ENCODE results near the gene ADPRH. TPM values are rescaled to one million over a fixed set of nuclear protein-coding genes. Genes with fewer than 3 reads are reported as not detected.

The ADPRH gene
- total RNA-seq, 1 experiment from 2014 or later: 3.6 TPM

- TF ChIP-seq SOX15 (CRISPR knock-in tag; IDR thresholded peaks at IDR 0.05) (no peak), FOXK1 (CRISPR knock-in tag; IDR thresholded peaks at IDR 0.05) (no peak), STAT6 (CRISPR knock-in tag; conservative IDR thresholded peaks at IDR 0.05; ENCODE audit: low read depth) (no peak)
Measured at GRCh38 chr3:119589102-119589773, 9.9 kb downstream of the ADPRH start (continued).

GRCh38 chr3:119590706-119591105 lies 11.4 kb downstream of the ADPRH start:
- Mint-ChIP-seq H3K27ac (no peak overlapping the region), H3K4me1 (peaks cover 15% of the 10 kb centered on the region), H3K36me3 (no peaks in the 10 kb centered on the region), H3K4me3 (no peak overlapping the region), H3K9me3 (peaks cover 4% of the 10 kb centered on the region; the same call in 1 of the 2 replicates), H3K27me3 (ENCODE audit: low read depth) (peaks cover 4% of the 10 kb centered on the region)
- DNase-seq (ENCODE audit: low spot score) (no peak), ATAC-seq (no peak)
- ChIA-PET CTCF (interaction anchor here (1.4 kb wide), 1 partner anchor 10 kb away, joined by 6 read pairs; no protein-coding TSS in a partner anchor), POLR2A (no interaction called here)
- TF ChIP-seq CTCF (IDR thresholded peaks at IDR 0.05): no peak
- TF ChIP-seq STAT6 (CRISPR knock-in tag; conservative IDR thresholded peaks at IDR 0.05; ENCODE audit: low read depth): no peak
- TF ChIP-seq MLX (CRISPR knock-in tag; IDR thresholded peaks at IDR 0.05): no peak
- TF ChIP-seq ARID4B (CRISPR knock-in tag; IDR thresholded peaks at IDR 0.05; ENCODE audit: borderline replicate concordance): no peak
- no peak for TF ChIP-seq RELA (CRISPR knock-in tag; IDR thresholded peaks at IDR 0.05; ENCODE audit: borderline replicate concordance)

GRCh38 chr3:119592861-119593260 lies 13.6 kb downstream of the ADPRH start:
- DNase-seq (ENCODE audit: low spot score) (no peak), ATAC-seq (no peak)
- H3K27me3 Mint-ChIP-seq (ENCODE audit: low read depth): peaks cover 4% of the 10 kb centered on the region
- POLR2A ChIA-PET: no interaction called here
- H3K9me3 Mint-ChIP-seq: peaks cover 4% of the 10 kb centered on the region; the same call in 1 of the 2 replicates
- H3K4me1 Mint-ChIP-seq: peaks cover 15% of the 10 kb centered on the region
- no peak overlapping the region for H3K27ac Mint-ChIP-seq
- CTCF ChIA-PET: no interaction called here
- H3K36me3 Mint-ChIP-seq: no peaks in the 10 kb centered on the region
- no peak overlapping the region for H3K4me3 Mint-ChIP-seq
- TF ChIP-seq ATF1 (CRISPR knock-in tag; IDR thresholded peaks at IDR 0.05): no peak
- no peak for TF ChIP-seq ZNF512 (CRISPR knock-in tag; IDR thresholded peaks at IDR 0.05; ENCODE audit: borderline replicate concordance)
- TF ChIP-seq TCF7 (CRISPR knock-in tag; IDR thresholded peaks at IDR 0.05; ENCODE audit: low read depth): no peak
- TF ChIP-seq MXD4 (CRISPR knock-in tag; IDR thresholded peaks at IDR 0.05; ENCODE audit: borderline replicate concordance): no peak
- TF ChIP-seq FOXP1 (CRISPR knock-in tag; IDR thresholded peaks at IDR 0.05; ENCODE audit: borderline replicate concordance): no peak
- TF ChIP-seq NFE2L1 (CRISPR knock-in tag; IDR thresholded peaks at IDR 0.05): no peak
- TF ChIP-seq MYBL2 (CRISPR knock-in tag; IDR thresholded peaks at IDR 0.05): no peak
